Smooth muscle cell (in vitro differentiated cells): ENCODE results near the gene TLR10. TPM values are rescaled to one million over a fixed set of nuclear protein-coding genes. Genes with fewer than 3 reads are reported as not detected.

ENCODE experiments used
- DNase-seq: peaks from one replicate; lab custom pipeline; 2025; ENCODE audit not compliant: unreplicated experiment; lab: John Stamatoyannopoulos, UW
- H2AFZ ChIP-seq: fragments of 200-600 bp; sonication (generic); 2 replicates; pipeline ENCODE4 v1.6.0; 2016; ENCODE audit warnings: antibody characterized with exemption, low read depth, mild to moderate bottlenecking
- H3F3A ChIP-seq: fragments of 200-600 bp; sonication (generic); 2 replicates; pipeline ENCODE4 v1.6.0; 2017; ENCODE audit warnings: antibody characterized with exemption, low read depth
- H3K27ac ChIP-seq: fragments of 200-600 bp; sonication (generic); 2 replicates; pipeline ENCODE4 v1.5.1; 2016; ENCODE audit warnings: low read depth, mild to moderate bottlenecking
- H3K27me3 ChIP-seq: fragments of 200-600 bp; sonication (generic); 2 replicates; pipeline ENCODE4 v1.6.1; 2016; ENCODE audit warnings: low read depth, mild to moderate bottlenecking
- H3K36me3 ChIP-seq: fragments of 200-600 bp; sonication (generic); 2 replicates; pipeline ENCODE4 v1.5.1; 2016; ENCODE audit warnings: low read depth
- H3K4me1 ChIP-seq: fragments of 200-600 bp; sonication (generic); 2 replicates; pipeline ENCODE4 v1.5.1; 2016; ENCODE audit warnings: low read depth
- H3K4me2 ChIP-seq: fragments of 200-600 bp; sonication (generic); 2 replicates; pipeline ENCODE4 v1.6.0; 2016; ENCODE audit warnings: mild to moderate bottlenecking
- H3K4me3 ChIP-seq: fragments of 200-600 bp; sonication (generic); 2 replicates; pipeline ENCODE4 v1.5.1; 2016; ENCODE audit warnings: mild to moderate bottlenecking
- H3K79me2 ChIP-seq: fragments of 200-600 bp; sonication (generic); 2 replicates; pipeline ENCODE4 v1.6.0; 2016; ENCODE audit warnings: low read depth, mild to moderate bottlenecking
- H3K9ac ChIP-seq: fragments of 200-600 bp; sonication (generic); 2 replicates; pipeline ENCODE4 v1.6.0; 2016; ENCODE audit warnings: low read depth
- H3K9me3 ChIP-seq: fragments of 200-600 bp; sonication (generic); replicated peaks from 2 replicates; pipeline ENCODE4 v1.5.1; 2016; ENCODE audit warnings: low read depth
- H4K20me1 ChIP-seq: fragments of 200-600 bp; sonication (generic); 2 replicates; pipeline ENCODE4 v1.6.0; 2016; ENCODE audit warnings: low read depth
- CTCF ChIP-seq: fragments of 200-600 bp; sonication (generic); IDR thresholded peaks from 2 replicates; pipeline ENCODE4 v1.5.1; 2017; ENCODE audit warnings: borderline replicate concordance, mild to moderate bottlenecking, antibody characterized with exemption; ENCODE audit not compliant: insufficient read depth, poor library complexity, severe bottlenecking
- WGBS: methylation state at CpG from one replicate; pipeline ENCODE4 v1.1.7; 2016; ENCODE audit warnings: low lambda C conversion rate; 5-methylcytosine and 5-hydroxymethylcytosine counted together
- polyA plus RNA-seq: library from polyadenylated mRNA; unstranded; fragments of >200 nt; fragmentation: Nextera tagmentation; extraction: Ambion mirVana; gene quantifications from 2 replicates; pipeline ENCODE4 v1.2.1, GENCODE V29; 2016
- total RNA-seq: library from RNA; depleted of rRNA; stranded (reverse); fragments of >200 nt; gene quantifications from 2 replicates; pipeline ENCODE4 v1.2.3, GENCODE V29; 2014

TLR10 gene
- total and polyA plus RNA-seq, 2 experiments from 2014 or later, result not detected

GRCh38 chr4:38730493-38730829 is 52.3 kb downstream of the TLR10 start:
- H2AFZ ChIP-seq, result no peak overlapping the region
- no peaks in the 10 kb centered on the region for H3K79me2 ChIP-seq
- peaks cover 4% of the 10 kb centered on the region for H3F3A ChIP-seq
- H3K4me2 ChIP-seq, result peak overlapping the region; percentile 32
- no peaks in the 10 kb centered on the region for H3K36me3 ChIP-seq
- no peaks in the 10 kb centered on the region for H3K4me1 ChIP-seq
- no peak overlapping the region for H3K9ac ChIP-seq
- no peaks in the 10 kb centered on the region for H4K20me1 ChIP-seq
- no peaks in the 10 kb centered on the region for H3K27me3 ChIP-seq
- no peak for TF ChIP-seq CTCF
- no peak overlapping the region for H3K27ac ChIP-seq
- 93% methylated on average over 4 of the region's 4 CpGs for WGBS
- no peak overlapping the region for H3K4me3 ChIP-seq
- no peaks in the 10 kb centered on the region for H3K9me3 ChIP-seq
- DNase-seq, result no peak

- H3F3A ChIP-seq, result peaks cover 4% of the 10 kb centered on the region
- 89% methylated on average over 4 of the region's 4 CpGs for WGBS
- no peak for DNase-seq
- no peak overlapping the region for H3K4me2 ChIP-seq
- no peaks in the 10 kb centered on the region for H3K79me2 ChIP-seq
- H3K4me1 ChIP-seq, result peaks cover 6% of the 10 kb centered on the region
- H3K9me3 ChIP-seq, result no peaks in the 10 kb centered on the region
- H3K4me3 ChIP-seq, result no peak overlapping the region
- no peaks in the 10 kb centered on the region for H3K36me3 ChIP-seq
- no peaks in the 10 kb centered on the region for H3K27me3 ChIP-seq
- no peaks in the 10 kb centered on the region for H4K20me1 ChIP-seq
- H2AFZ ChIP-seq, result no peak overlapping the region
- no peak for TF ChIP-seq CTCF
- no peak overlapping the region for H3K9ac ChIP-seq
- no peak overlapping the region for H3K27ac ChIP-seq
Observed at GRCh38 chr4:38728631-38729141, 54.1 kb downstream of the TLR10 start.

- Histone ChIP-seq H3K9me3 (no peaks in the 10 kb centered on the region), H3K36me3 (no peaks in the 10 kb centered on the region), H3K9ac (no peak overlapping the region), H3K4me1 (peaks cover 9% of the 10 kb centered on the region), H3K4me2 (peak overlapping the region; percentile 46), H3K4me3 (no peak overlapping the region), H3K27me3 (peaks cover 4% of the 10 kb centered on the region), H2AFZ (no peak overlapping the region), H4K20me1 (no peaks in the 10 kb centered on the region), H3F3A (no peaks in the 10 kb centered on the region), H3K79me2 (no peaks in the 10 kb centered on the region), H3K27ac (no peak overlapping the region)
- TF ChIP-seq CTCF, result no peak
- 91% methylated on average over 3 of the region's 3 CpGs for WGBS
- DNase-seq, result no peak
Observed at GRCh38 chr4:38724475-38724808, 58.3 kb downstream of the TLR10 start.

- Histone ChIP-seq H3K4me2 (peak overlapping the region; percentile 46), H2AFZ (no peak overlapping the region), H3K79me2 (no peaks in the 10 kb centered on the region), H3F3A (no peaks in the 10 kb centered on the region), H3K36me3 (no peaks in the 10 kb centered on the region), H3K27ac (no peak overlapping the region), H3K27me3 (peaks cover 4% of the 10 kb centered on the region), H3K9me3 (no peaks in the 10 kb centered on the region), H3K4me3 (no peak overlapping the region), H3K4me1 (peaks cover 9% of the 10 kb centered on the region), H3K9ac (no peak overlapping the region), H4K20me1 (no peaks in the 10 kb centered on the region)
- WGBS, result 37% methylated on average over 7 of the region's 7 CpGs
- DNase-seq, result no peak
- no peak for TF ChIP-seq CTCF
Observed at GRCh38 chr4:38723726-38724474, 58.9 kb downstream of the TLR10 start.
